Fibroblast of lung (primary cell): ENCODE data around the gene PRH2.

ENCODE experiments used
- CTCF ChIP-seq, 2 donors: IDR thresholded peaks in 1 of 2; conservative IDR thresholded peaks in 1 of 2; 1 replicate in 1 of 2; 2 replicates in 1 of 2; pipeline ENCODE4 v1.5.1; 2011 to 2012; ENCODE audit warnings: low read length in 2 of 2, control low read depth in 1 of 2, inconsistent platforms in 1 of 2, low read depth in 1 of 2, mild to moderate bottlenecking in 1 of 2
- EZH2 ChIP-seq: IDR thresholded peaks from 2 replicates; pipeline ENCODE4 v1.5.1; 2012; ENCODE audit warnings: low read length, control low read depth, mild to moderate bottlenecking; ENCODE audit errors: missing control alignments

DNA sequence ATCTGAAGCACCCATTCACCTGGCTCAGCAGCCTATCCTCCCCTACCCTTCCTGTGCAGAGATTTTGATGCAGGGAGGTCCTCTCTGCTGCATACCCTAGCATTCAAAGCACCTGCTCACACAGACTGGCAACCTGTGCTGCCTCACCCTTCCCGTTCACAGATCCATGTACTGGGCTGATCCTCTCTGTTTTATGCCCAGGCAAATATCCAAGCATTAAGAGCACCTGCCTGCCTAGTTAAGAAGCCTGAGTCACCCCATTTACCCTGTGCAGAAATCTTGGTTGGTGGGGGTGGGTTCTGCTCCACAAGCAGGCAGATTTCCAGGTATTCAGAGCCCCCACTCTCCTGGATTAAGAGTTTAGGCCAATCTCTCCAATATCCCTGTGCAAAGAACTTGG, 28.1 kb upstream of the PRH2 start:
- no peak for TF ChIP-seq CTCF (conservative IDR thresholded peaks at IDR 0.05 in 1 of 2, IDR thresholded peaks at IDR 0.05 in 1 of 2; ENCODE audit: low read depth in 1 of 2, low read length in 2 of 2)
- TF ChIP-seq EZH2 = no peak
